PFSK-1 (cell line): Measurements from ENCODE around the gene RPP21. TPM values are rescaled to one million over a fixed set of nuclear protein-coding genes. Genes with fewer than 3 reads are reported as not detected.

Source experiments
- FOXP2 ChIP-seq: optimal IDR thresholded peaks from 2 replicates; pipeline ENCODE3; 2011; ENCODE audit warnings: borderline replicate concordance, control low read depth, inconsistent platforms; ENCODE audit not compliant: insufficient read depth; ENCODE audit errors: extremely low read length, extremely low read depth
- POLR2AphosphoS5 ChIP-seq: IDR thresholded peaks from 2 replicates; pipeline ENCODE4 v1.6.1; 2012; ENCODE audit warnings: low read depth, mild to moderate bottlenecking, control low read depth, low read length, moderate library complexity
- SIN3A ChIP-seq: IDR thresholded peaks from 2 replicates; pipeline ENCODE4 v1.6.1; 2012; ENCODE audit warnings: mild to moderate bottlenecking, low read length, moderate library complexity, borderline replicate concordance; ENCODE audit not compliant: insufficient read depth
- TAF1 ChIP-seq: IDR thresholded peaks from 2 replicates; pipeline ENCODE4 v1.6.1; 2012; ENCODE audit warnings: low read length, control low read depth, borderline replicate concordance; ENCODE audit not compliant: insufficient read depth
- polyA plus RNA-seq: library from polyadenylated mRNA; unstranded; fragments of >200 nt; gene quantifications from one replicate; pipeline ENCODE4 v1.2.1, GENCODE V29; 2012; ENCODE audit warnings: low read depth, missing spikeins; ENCODE audit not compliant: insufficient read length
- TF ChIP-seq, protein P1 (sequence below), 2 experiments: IDR thresholded peaks; 2 replicates each; pipeline versions ENCODE4 v1.6.1 to v1.8.0; 2011 to 2012; ENCODE audit warnings: low read depth in 2 of 2, low read length in 2 of 2, control low read depth in 1 of 2, inconsistent platforms in 1 of 2, mild to moderate bottlenecking in 1 of 2, moderate library complexity in 1 of 2; ENCODE audit not compliant: insufficient read depth in 1 of 2

Gene RPP21
- 160 TPM for polyA plus RNA-seq

DNA sequence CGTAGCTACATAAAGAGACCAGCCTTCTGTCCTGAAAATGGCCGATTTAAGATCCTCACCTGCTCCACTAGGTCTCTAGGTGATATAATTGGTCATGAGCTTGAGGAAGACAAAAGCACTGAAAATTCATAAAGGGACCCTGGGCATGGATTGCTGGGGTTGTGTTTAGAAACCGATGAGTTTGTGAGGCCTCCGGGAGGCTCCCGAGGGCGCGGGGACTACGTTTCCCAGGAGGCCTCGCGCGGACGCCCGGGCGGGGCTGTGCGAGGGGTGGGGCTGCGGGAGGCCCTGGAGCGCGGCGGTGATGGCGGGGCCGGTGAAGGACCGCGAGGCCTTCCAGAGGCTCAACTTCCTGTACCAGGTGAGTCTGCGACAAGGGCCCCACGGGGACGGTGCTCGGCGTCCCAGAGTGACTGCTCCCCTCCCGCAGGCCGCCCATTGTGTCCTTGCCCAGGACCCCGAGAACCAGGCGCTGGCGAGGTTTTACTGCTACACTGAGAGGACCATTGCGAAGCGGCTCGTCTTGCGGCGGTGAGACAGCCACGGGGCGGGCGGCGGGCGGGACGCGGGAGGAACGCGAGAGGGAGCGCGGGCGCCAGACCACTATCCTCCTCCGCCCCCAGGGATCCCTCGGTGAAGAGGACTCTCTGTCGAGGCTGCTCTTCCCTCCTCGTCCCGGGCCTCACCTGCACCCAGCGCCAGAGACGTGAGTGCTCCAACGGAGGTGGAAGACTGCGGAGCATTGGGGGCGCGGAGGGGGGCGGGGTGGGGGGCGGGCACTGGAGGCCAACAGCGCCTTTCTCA lies at the start of gene RPP21:
TSS of gene RPP21 (plus strand) at position 289 of the 804 bp plus-strand sequence. CDS start at position 305, 16 bp downstream.
- TF ChIP-seq, protein P1, sequence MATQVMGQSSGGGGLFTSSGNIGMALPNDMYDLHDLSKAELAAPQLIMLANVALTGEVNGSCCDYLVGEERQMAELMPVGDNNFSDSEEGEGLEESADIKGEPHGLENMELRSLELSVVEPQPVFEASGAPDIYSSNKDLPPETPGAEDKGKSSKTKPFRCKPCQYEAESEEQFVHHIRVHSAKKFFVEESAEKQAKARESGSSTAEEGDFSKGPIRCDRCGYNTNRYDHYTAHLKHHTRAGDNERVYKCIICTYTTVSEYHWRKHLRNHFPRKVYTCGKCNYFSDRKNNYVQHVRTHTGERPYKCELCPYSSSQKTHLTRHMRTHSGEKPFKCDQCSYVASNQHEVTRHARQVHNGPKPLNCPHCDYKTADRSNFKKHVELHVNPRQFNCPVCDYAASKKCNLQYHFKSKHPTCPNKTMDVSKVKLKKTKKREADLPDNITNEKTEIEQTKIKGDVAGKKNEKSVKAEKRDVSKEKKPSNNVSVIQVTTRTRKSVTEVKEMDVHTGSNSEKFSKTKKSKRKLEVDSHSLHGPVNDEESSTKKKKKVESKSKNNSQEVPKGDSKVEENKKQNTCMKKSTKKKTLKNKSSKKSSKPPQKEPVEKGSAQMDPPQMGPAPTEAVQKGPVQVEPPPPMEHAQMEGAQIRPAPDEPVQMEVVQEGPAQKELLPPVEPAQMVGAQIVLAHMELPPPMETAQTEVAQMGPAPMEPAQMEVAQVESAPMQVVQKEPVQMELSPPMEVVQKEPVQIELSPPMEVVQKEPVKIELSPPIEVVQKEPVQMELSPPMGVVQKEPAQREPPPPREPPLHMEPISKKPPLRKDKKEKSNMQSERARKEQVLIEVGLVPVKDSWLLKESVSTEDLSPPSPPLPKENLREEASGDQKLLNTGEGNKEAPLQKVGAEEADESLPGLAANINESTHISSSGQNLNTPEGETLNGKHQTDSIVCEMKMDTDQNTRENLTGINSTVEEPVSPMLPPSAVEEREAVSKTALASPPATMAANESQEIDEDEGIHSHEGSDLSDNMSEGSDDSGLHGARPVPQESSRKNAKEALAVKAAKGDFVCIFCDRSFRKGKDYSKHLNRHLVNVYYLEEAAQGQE (IDR thresholded peaks at IDR 0.05; ENCODE audit: insufficient read depth in 1 of 2, low read depth in 2 of 2, low read length in 2 of 2), result no peak
- TF ChIP-seq TAF1 (peak; percentile 75; the same call in 1 of the 2 replicates), SIN3A (no peak; the same call in 1 of the 2 replicates), POLR2AphosphoS5 (peak; percentile 72), FOXP2 (peak; percentile 53)

DNA sequence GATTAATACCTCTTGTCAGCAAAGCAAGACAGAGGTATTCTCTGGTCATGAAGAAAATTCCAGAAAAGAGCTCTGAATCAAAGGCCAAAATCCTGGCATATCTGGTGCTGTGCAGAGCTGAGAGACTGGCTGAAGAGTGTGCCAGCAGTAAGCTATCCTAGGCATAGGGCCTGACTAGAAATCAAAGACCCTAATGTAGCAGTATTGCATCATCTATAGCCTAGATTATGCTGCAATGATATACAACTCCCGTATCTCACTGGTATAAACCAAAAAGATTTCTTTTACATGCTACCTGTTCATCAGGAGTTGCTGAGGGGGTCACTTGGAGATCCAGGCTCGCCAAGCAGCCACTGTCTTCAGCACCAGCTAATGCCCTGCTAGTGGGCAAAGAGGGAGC lies 49.1 kb upstream of the RPP21 start:
- TF ChIP-seq FOXP2, result no peak

DNA sequence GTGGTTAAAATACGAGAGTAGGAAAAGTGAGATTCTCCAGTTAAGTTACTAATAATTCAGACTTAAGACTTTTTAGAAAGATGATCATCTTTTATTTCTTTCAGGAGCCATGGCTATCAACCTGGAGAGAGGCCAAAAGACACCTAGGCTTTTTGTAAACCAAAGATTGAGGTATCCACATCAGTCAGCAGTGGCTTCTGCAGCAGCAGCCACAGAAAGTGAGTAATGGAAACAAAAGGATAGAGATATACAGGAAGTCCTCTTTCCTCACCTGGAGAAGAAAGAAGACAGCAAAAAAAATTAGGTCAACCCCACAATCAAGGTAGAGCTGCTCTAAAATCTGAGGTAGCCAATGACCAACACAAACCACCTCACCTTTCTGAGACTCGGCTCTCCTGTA lies 41.0 kb upstream of the RPP21 start:
- no peak for TF ChIP-seq TAF1
- no peak for TF ChIP-seq SIN3A
- TF ChIP-seq FOXP2, result no peak
- TF ChIP-seq, protein P1 (IDR thresholded peaks at IDR 0.05; ENCODE audit: insufficient read depth in 1 of 2, low read depth in 2 of 2, low read length in 2 of 2), result no peak
- no peak for TF ChIP-seq POLR2AphosphoS5

DNA sequence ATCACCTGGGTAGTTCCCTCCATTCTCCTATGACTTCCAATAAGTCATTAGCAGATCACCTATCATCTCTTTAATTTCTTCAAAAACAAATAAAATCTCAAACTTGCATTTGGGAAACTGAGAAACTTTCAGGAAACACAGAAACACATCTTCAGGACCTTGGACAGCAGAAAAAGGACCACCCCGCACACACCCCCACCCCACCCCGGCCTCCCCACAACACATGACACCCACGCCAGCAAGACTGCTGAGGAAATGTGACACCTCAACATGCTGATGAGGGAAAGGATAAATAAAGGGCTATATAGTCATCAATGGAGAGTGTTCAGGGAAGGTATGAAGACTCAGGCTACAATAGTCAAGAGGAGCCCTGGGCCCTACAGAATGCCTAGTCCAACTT lies 33.9 kb upstream of the RPP21 start:
- TF ChIP-seq, protein P1 (IDR thresholded peaks at IDR 0.05; ENCODE audit: insufficient read depth in 1 of 2, low read depth in 2 of 2, low read length in 2 of 2), result peak; percentile 61 to 90
- TF ChIP-seq TAF1, result no peak

DNA sequence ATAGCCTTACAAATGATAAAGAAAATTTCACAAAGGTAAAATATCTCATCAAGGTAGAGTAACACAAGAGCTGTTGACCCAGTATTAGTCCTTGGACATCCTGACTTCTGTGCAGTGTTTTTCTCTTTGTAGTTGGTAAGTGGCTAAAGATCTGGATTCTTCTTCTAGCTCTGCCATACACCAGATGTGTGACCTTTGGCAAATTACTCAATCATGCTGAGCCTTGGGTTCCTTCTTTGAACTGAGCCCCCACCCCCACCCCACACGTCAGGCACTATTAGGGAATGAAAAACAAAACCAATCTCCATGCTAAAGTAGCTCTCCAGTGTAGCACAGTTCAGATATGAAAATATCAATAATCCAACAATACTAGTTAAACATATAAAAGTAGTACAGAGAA lies 33.3 kb upstream of the RPP21 start:
- TF ChIP-seq SIN3A, result no peak
- no peak for TF ChIP-seq TAF1
- TF ChIP-seq FOXP2, result no peak
- TF ChIP-seq, protein P1 (IDR thresholded peaks at IDR 0.05; ENCODE audit: insufficient read depth in 1 of 2, low read depth in 2 of 2, low read length in 2 of 2), result no peak
- no peak for TF ChIP-seq POLR2AphosphoS5
